MG63 (cell line): ENCODE results near the gene METTL22. TPM values are rescaled to one million over a fixed set of nuclear protein-coding genes. Genes with fewer than 3 reads are reported as not detected.

ENCODE experiments used
- DNase-seq: peaks from one replicate; pipeline ENCODE4 v3.0.0-alpha.2; 2020
- H3K27me3 ChIP-seq: fragments of 250-450 bp; sonication (Bioruptor Pico); 2 replicates; pipeline ENCODE4 v1.5.1; 2020; ENCODE audit warnings: mild to moderate bottlenecking, moderate library complexity
- H3K36me3 ChIP-seq: fragments of 250-450 bp; sonication (Bioruptor Pico); 2 replicates; pipeline ENCODE4 v1.5.1; 2020; ENCODE audit warnings: mild to moderate bottlenecking, moderate library complexity
- H3K4me3 ChIP-seq: fragments of 250-450 bp; sonication (Bioruptor Pico); 2 replicates; pipeline ENCODE4 v1.5.1; 2020; ENCODE audit warnings: mild to moderate bottlenecking, moderate library complexity
- H3K9me3 ChIP-seq: fragments of 250-450 bp; sonication (Bioruptor Pico); 2 replicates; pipeline ENCODE4 v1.5.1; 2020; ENCODE audit warnings: mild to moderate bottlenecking, moderate library complexity
- total RNA-seq: library from RNA; depleted of rRNA; stranded (reverse); fragments of >200 nt; shearing (Covaris generic); gene quantifications from 2 replicates; pipeline ENCODE4 v1.2.3, GENCODE V29; 2014; ENCODE audit warnings: low replicate concordance

METTL22 gene
- total RNA-seq, 1 experiment from 2014 or later: 30.4 TPM

DNA sequence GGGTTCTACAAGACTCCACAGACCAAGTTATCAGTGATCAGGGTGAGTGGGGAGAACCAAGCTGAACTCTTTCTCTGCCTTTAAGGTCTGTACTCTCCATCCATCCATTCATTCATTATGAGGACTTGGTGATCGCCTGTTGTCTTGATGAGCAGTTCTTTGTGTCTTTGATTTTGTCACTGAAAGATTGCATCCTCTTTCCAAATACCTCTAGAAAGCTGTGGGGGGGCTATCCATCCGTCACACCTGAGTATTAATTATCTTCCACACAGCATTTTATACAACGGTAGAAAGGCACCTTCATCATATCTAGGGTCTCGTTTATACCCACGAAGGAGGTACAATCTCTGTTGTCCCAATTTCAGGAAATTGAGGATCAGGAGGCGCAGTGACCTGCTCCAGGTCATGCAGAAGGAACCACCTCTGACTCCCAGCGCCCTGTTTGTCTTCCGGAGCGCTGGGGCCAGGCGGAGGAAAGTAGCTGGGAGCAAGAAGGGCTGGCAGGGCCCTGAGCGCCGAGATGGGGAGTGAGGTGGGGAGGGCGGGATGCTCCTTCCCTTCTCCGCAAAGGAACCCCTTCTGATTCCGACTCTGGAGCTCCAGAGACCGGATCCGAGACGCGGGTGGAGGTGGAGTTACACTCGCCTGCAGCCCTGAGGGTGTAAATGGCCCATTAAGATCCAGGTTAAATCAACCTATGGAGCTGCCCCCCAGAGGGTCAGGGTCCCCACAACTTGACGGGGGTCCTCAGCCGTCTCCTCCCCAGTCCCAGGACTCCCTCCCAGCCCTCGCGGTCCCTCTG lies 52.3 kb downstream of the METTL22 start:
- no peak for DNase-seq
- no peaks in the 10 kb centered on the region for H3K36me3 ChIP-seq
- H3K27me3 ChIP-seq: peaks cover 16% of the 10 kb centered on the region
- H3K4me3 ChIP-seq: no peak overlapping the region
- H3K9me3 ChIP-seq: no peaks in the 10 kb centered on the region

DNA sequence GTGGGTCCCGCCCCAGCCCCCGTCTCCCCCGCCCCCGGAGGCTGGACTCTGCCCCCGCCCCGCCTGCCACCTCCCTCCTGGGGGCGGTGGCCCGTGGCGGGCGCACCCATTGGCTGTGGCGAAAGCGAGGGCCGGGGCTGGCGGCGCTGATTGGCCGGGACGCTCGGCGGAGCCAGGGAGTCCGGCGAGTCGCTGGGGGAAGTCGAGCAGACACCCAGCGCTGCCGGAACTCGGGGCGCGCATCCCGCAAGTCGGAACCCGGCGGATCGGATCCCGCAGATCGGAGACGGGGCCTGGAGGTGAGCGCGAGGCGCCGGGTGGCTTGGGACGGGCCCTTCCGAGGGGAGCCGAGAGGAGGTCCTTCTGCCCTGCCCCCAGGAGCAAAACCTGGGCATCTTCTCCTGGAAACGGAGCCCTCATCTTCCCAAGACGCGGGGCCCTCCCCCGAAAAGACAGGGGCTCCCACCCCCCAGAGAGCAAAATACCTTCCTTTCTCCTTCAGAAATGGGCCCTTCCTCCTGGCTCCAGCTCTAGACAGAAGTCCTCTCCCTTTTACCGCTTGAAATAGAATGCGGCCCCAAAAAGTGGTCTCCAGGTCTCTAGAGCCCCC lies 53.0 kb downstream of the METTL22 start, which contains the start of gene ABAT:
Gene ABAT, plus strand, starts transcription at position 205 of the 610 bp plus-strand sequence. CDS start 61,123 bp downstream, outside the sequence.
- peaks cover 16% of the 10 kb centered on the region for H3K27me3 ChIP-seq
- H3K4me3 ChIP-seq: peak within 1 kb of the TSS; percentile 49
- peak; percentile 86 for DNase-seq
- no peaks in the 10 kb centered on the region for H3K36me3 ChIP-seq
- H3K9me3 ChIP-seq: peaks cover under 1% of the 10 kb centered on the region; the same call in 1 of the 2 replicates

DNA sequence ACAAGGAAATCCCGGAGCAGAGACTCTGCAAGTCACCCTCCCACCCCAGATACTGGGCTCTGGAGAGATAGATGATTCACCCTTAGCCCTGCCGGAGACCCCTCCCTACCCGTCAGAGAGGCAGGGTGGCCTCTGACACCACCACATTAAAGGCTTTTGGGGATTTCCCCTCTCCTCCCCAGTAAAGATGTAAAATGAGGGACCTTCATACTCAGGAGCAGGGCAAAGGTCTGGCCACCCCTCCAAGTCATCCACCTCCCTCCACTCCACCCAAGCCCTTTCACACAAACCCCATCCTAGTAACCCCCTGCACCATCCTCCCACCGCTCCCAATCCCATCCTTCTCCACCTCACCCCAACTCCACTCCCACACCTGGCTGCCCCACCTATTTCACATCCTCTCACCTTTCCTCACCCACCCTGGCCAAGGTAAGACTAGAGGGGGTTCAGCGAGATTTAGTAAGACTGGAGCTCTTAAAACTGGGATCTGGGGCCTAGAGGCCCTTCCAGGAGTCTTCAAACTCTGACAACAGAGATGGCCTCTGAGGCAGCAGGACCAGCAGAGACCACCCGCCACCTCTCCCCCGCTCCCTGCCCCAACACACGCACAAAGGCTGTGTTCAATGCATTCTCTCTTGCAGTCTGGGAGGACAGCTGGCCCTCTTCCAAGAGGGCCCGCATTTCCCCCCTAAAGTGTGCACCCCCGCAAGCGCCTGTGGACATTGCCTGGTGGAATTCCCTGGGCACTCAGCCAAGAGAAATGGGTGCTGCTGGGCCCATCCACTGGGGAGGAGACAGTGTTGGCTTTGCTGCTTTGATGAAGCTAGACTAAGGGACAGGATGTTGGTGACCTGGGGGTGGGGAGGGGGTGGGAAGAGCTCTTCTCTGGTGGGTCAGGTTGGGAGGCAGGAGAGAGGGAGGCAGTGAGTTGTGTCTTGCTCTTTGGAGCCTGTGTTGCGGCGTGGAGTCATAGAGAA lies 54.0 kb downstream of the METTL22 start:
- no peak for DNase-seq
- no peak overlapping the region for H3K4me3 ChIP-seq
- peaks cover 4% of the 10 kb centered on the region; the same call in 1 of the 2 replicates for H3K9me3 ChIP-seq
- H3K36me3 ChIP-seq: no peaks in the 10 kb centered on the region
- peaks cover 18% of the 10 kb centered on the region for H3K27me3 ChIP-seq

DNA sequence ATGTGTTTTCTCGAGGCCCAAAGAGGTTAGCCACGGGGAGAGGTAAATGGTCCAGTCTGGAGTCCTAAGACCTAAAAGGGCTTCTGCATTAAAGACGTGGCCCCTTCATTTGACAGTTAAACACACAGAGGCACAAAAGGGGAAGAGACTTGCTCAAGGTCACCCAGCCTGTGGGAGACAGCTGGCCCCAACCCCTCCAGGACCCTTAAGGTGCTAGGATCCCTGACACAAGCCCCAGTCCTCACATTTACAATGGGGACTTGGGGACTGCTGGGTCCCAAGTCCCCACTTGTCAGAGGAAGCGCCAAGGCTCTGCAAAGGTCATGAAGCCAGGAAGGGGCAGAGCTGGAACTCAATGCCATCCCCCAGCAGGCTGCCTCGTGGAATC lies 54.7 kb downstream of the METTL22 start:
- peaks cover 4% of the 10 kb centered on the region; the same call in 1 of the 2 replicates for H3K9me3 ChIP-seq
- DNase-seq: no peak
- H3K36me3 ChIP-seq: no peaks in the 10 kb centered on the region
- H3K4me3 ChIP-seq: no peak overlapping the region
- H3K27me3 ChIP-seq: peaks cover 23% of the 10 kb centered on the region

DNA sequence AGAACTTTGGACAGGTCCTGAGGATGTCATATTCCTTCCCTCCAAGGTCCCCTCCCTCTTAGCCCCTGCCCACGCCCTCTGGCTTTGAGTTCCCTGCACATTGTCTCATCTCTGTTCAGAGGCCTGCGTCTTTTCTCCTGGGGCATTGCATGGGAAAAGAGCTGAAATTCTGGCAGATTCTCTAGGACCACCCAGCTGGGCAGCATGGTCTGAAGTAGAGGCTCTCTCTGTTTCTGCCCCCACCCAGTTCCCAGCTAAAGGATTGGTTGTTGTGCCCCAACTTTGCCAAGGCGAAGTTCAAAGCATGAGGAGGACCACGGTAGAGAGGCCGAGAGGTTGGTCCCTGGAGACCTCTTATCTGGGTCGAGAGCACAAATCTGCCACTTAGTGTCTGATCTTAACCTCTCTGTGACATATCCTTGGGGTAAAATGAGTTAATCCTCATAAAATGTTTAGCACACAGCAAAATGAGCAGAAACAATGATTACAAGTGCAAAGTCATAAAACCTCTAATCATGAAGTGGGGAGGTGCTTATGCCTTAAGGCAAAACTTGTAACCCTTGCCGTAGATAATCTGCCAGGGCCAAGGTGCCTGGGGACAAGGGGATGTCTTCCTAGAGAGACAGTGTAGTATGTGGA lies 55.4 kb downstream of the METTL22 start:
- Histone ChIP-seq H3K27me3 (peaks cover 23% of the 10 kb centered on the region), H3K9me3 (peaks cover 4% of the 10 kb centered on the region; the same call in 1 of the 2 replicates), H3K4me3 (no peak overlapping the region), H3K36me3 (no peaks in the 10 kb centered on the region)
- DNase-seq: no peak

DNA sequence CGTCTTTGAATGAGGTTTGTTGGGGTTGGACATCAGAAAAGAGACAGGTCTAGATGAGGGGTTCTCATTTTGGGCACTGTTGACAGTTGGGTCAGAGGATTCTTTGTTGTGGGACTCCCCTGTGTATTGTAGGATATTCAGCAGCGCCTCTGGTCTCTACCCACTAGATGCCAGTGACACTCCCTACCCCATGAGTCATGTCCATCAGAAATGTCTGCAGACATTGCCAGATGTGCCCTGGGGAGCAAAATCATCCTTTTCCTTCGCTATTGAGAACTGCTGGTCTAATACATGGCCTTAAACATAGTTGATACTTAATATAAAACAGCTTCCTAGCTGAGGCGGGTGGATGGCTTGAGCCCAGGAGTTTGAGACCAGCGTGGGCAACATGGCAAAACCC lies 56.0 kb downstream of the METTL22 start:
- Histone ChIP-seq H3K9me3 (peaks cover 4% of the 10 kb centered on the region; the same call in 1 of the 2 replicates), H3K27me3 (peaks cover 23% of the 10 kb centered on the region), H3K36me3 (no peaks in the 10 kb centered on the region), H3K4me3 (no peak overlapping the region)
- peak; percentile 28 for DNase-seq

GRCh38 chr16:8678068-8678927 lies 56.8 kb downstream of the METTL22 start:
- Histone ChIP-seq H3K36me3 (no peaks in the 10 kb centered on the region), H3K9me3 (peaks cover 4% of the 10 kb centered on the region; the same call in 1 of the 2 replicates), H3K4me3 (no peak overlapping the region), H3K27me3 (peaks cover 23% of the 10 kb centered on the region)
- no peak for DNase-seq

DNA sequence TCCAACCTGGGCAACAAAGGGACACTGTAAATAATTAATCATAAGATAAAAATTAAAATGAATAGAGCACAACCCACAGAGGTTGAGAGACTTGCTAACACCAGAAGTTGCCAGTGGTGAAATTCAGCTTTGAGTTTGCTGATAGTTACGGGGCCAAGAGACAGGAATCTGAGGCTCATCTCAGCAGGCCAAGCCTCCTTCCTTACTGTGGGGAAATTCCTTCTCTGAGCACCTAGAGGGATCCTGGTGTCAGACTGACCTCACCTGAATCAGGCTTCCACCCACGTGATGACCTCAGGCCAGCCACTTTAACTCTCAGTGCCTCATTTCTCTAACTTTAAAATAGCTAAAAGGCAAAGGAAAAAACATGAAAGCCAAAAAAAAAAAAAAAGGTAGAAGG lies 57.7 kb downstream of the METTL22 start:
- Histone ChIP-seq H3K27me3 (peaks cover 23% of the 10 kb centered on the region), H3K36me3 (no peaks in the 10 kb centered on the region), H3K4me3 (no peak overlapping the region), H3K9me3 (peaks cover 4% of the 10 kb centered on the region; the same call in 1 of the 2 replicates)
- no peak for DNase-seq

GRCh38 chr16:8682551-8683259 lies 61.2 kb downstream of the METTL22 start:
- DNase-seq: no peak
- Histone ChIP-seq H3K4me3 (no peak overlapping the region), H3K9me3 (peaks cover 4% of the 10 kb centered on the region; the same call in 1 of the 2 replicates), H3K27me3 (peaks cover 10% of the 10 kb centered on the region), H3K36me3 (no peaks in the 10 kb centered on the region)

GRCh38 chr16:8683640-8684039 lies 62.1 kb downstream of the METTL22 start:
- DNase-seq: no peak
- Histone ChIP-seq H3K4me3 (no peak overlapping the region), H3K27me3 (peaks cover 9% of the 10 kb centered on the region), H3K9me3 (peaks cover 4% of the 10 kb centered on the region; the same call in 1 of the 2 replicates), H3K36me3 (no peaks in the 10 kb centered on the region)

DNA sequence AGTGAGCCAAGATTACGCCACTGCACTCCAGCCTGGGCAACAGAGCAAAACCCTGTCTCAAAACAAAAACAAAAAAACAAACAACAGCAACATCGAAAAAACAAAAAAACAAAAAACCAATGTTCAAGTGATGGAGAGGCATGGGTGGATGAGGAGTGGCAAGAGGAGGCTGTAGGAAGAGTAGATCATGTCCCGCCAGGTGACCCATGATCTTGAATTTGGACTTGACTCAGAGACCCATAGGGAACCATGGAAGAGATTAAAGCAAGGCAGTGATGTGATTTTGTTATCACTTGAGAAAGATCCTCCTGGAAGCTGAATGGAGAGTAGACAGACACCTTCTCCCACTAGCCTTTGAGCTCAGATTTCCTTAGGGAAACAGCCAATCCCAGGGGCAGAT lies 64.1 kb downstream of the METTL22 start:
- H3K27me3 ChIP-seq: peaks cover 5% of the 10 kb centered on the region

GRCh38 chr16:8686031-8686621 lies 64.6 kb downstream of the METTL22 start:
- Histone ChIP-seq H3K9me3 (peaks cover 9% of the 10 kb centered on the region), H3K27me3 (peaks cover 2% of the 10 kb centered on the region), H3K4me3 (no peak overlapping the region), H3K36me3 (no peaks in the 10 kb centered on the region)
- no peak for DNase-seq

More for the DNA sequence above, 64.1 kb downstream of the METTL22 start:
- H3K4me3 ChIP-seq: no peak overlapping the region
- H3K9me3 ChIP-seq: peaks cover 9% of the 10 kb centered on the region
- no peaks in the 10 kb centered on the region for H3K36me3 ChIP-seq
- no peak for DNase-seq

DNA sequence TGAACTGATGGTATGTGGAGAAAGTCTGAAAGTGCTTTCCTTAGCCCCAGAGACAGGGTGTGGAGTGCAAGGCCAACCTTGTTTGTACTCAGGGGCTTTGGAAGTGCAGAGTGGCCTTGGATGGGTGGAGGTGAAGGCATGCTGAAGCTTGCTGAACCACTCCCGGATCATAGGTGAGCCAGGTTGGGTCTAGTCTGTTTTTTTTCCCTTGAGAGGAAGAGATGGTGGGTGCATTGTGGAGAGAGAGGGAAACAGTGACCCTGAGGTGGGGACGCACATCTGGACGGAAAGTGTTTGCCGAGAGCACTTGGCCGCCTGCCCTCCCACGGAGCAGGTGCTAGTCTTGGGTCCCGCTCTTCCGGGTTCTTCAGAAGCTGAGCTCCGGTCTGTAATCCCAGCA lies 65.4 kb downstream of the METTL22 start:
- Histone ChIP-seq H3K36me3 (no peaks in the 10 kb centered on the region), H3K4me3 (no peak overlapping the region), H3K27me3 (peaks cover 2% of the 10 kb centered on the region), H3K9me3 (peaks cover 9% of the 10 kb centered on the region)
- DNase-seq: no peak

GRCh38 chr16:8689686-8690085 lies 68.2 kb downstream of the METTL22 start:
- no peak for DNase-seq
- Histone ChIP-seq H3K9me3 (peaks cover 9% of the 10 kb centered on the region), H3K36me3 (no peaks in the 10 kb centered on the region), H3K27me3 (no peaks in the 10 kb centered on the region; the same call in none of the 2 replicates), H3K4me3 (no peak overlapping the region)
